ENCODE data around the gene RAP1GDS1. TPM values are rescaled to one million over a fixed set of nuclear protein-coding genes. Genes with fewer than 3 reads are reported as not detected.
"Not testable (repeated sequence)": the region's sequence is repeated elsewhere in the genome, so short reads cannot be mapped to it uniquely, and the experiment has no call there.

The RAP1GDS1 gene
- polyA plus RNA-seq, 1 of the 3 experiments (the other 2 are of a cell fraction), result 25.6 TPM

- H2AFZ ChIP-seq (ENCODE audit: low read depth); H4K20me1 ChIP-seq (ENCODE audit: insufficient read depth); H3K79me2 ChIP-seq (ENCODE audit: insufficient read depth); DNase-seq; POLR2A ChIA-PET; H3K4me2 ChIP-seq; H3K27ac ChIP-seq (ENCODE audit: low read depth in 2 of 2, low read length in 1 of 2); H3K9me3 ChIP-seq; CTCF ChIA-PET; H3K9me2 ChIP-seq; H3K27me3 ChIP-seq (ENCODE audit: insufficient read depth); H3K36me3 ChIP-seq (replicated peaks in 1 of 2; ENCODE audit: control insufficient read depth in 1 of 2, insufficient read depth in 2 of 2, low read length in 1 of 2); H3K4me3 ChIP-seq (ENCODE audit: low read depth in 2 of 2, low read length in 1 of 2); H3F3A ChIP-seq (replicated peaks; ENCODE audit: insufficient read depth); H3K9ac ChIP-seq; H3K4me1 ChIP-seq (ENCODE audit: control insufficient read depth in 1 of 2, insufficient read depth in 2 of 2, low read depth in 1 of 2, low read length in 1 of 2): not testable (repeated sequence)
- WGBS (ENCODE audit: low lambda C conversion rate), result 90% methylated on average over 9 of the region's 9 CpGs
Observed at GRCh38 chr4:98457422-98457821, 196.2 kb downstream of the RAP1GDS1 start.

- H3K27me3 ChIP-seq (ENCODE audit: insufficient read depth); H3F3A ChIP-seq (replicated peaks; ENCODE audit: insufficient read depth); H3K9me3 ChIP-seq; DNase-seq; H3K79me2 ChIP-seq (ENCODE audit: insufficient read depth); POLR2A ChIA-PET; H3K4me2 ChIP-seq; H3K4me3 ChIP-seq (ENCODE audit: low read depth in 2 of 2, low read length in 1 of 2); CTCF ChIA-PET; H3K4me1 ChIP-seq (ENCODE audit: control insufficient read depth in 1 of 2, insufficient read depth in 2 of 2, low read depth in 1 of 2, low read length in 1 of 2); H3K9ac ChIP-seq; H4K20me1 ChIP-seq (ENCODE audit: insufficient read depth); H3K9me2 ChIP-seq; H2AFZ ChIP-seq (ENCODE audit: low read depth); H3K36me3 ChIP-seq (replicated peaks in 1 of 2; ENCODE audit: control insufficient read depth in 1 of 2, insufficient read depth in 2 of 2, low read length in 1 of 2); H3K27ac ChIP-seq (ENCODE audit: low read depth in 2 of 2, low read length in 1 of 2): not testable (repeated sequence)
- WGBS (ENCODE audit: low lambda C conversion rate), result 100% methylated on average over 2 of the region's 2 CpGs
Observed at GRCh38 chr4:98461121-98461865, 200.1 kb downstream of the RAP1GDS1 start.

GRCh38 chr4:98462487-98462886 lies 201.3 kb downstream of the RAP1GDS1 start:
- Histone ChIP-seq H3K27me3 (ENCODE audit: insufficient read depth) (no peaks in the 10 kb centered on the region), H3K4me1 (ENCODE audit: control insufficient read depth in 1 of 2, insufficient read depth in 2 of 2, low read depth in 1 of 2, low read length in 1 of 2) (no peaks in the 10 kb centered on the region; a peak in 1 of 4 replicates), H3K9me3 (no peaks in the 10 kb centered on the region), H2AFZ (ENCODE audit: low read depth) (no peak overlapping the region), H3K9ac (no peak overlapping the region), H3F3A (replicated peaks; ENCODE audit: insufficient read depth) (no peaks in the 10 kb centered on the region), H3K4me3 (ENCODE audit: low read depth in 2 of 2, low read length in 1 of 2) (no peak overlapping the region), H4K20me1 (ENCODE audit: insufficient read depth) (no peaks in the 10 kb centered on the region), H3K27ac (ENCODE audit: low read depth in 2 of 2, low read length in 1 of 2) (no peak overlapping the region), H3K4me2 (no peak overlapping the region), H3K9me2 (no peaks in the 10 kb centered on the region), H3K79me2 (ENCODE audit: insufficient read depth) (no peaks in the 10 kb centered on the region), H3K36me3 (replicated peaks in 1 of 2; ENCODE audit: control insufficient read depth in 1 of 2, insufficient read depth in 2 of 2, low read length in 1 of 2) (no peaks in the 10 kb centered on the region)
- no peak for DNase-seq
- ChIA-PET POLR2A (no interaction called here), CTCF (interaction anchor here (1.3 kb wide), 1 partner anchor 10 kb away, joined by 3 read pairs; no protein-coding TSS in a partner anchor)
- TF ChIP-seq ZBTB33 (IDR thresholded peaks at IDR 0.05; ENCODE audit: borderline replicate concordance, low read depth), result no peak
- TF ChIP-seq RXRA (IDR thresholded peaks at IDR 0.05; ENCODE audit: borderline replicate concordance, low read depth), result no peak
- TF ChIP-seq FOXM1 (IDR thresholded peaks at IDR 0.05; ENCODE audit: low read depth), result no peak
- no peak for TF ChIP-seq RFX5 (IDR thresholded peaks at IDR 0.05; ENCODE audit: low read length)
- no peak for TF ChIP-seq IRF3 (IDR thresholded peaks at IDR 0.05; ENCODE audit: low read depth, low read length)
- TF ChIP-seq SIN3A (IDR thresholded peaks at IDR 0.05; ENCODE audit: borderline replicate concordance, low read depth, low read length), result no peak
- TF ChIP-seq ELF1 (IDR thresholded peaks at IDR 0.05), result no peak
- TF ChIP-seq RAD21 (IDR thresholded peaks at IDR 0.05; ENCODE audit: low read length), result no peak
- no peak for TF ChIP-seq JUND (IDR thresholded peaks at IDR 0.05)
- no peak for TF ChIP-seq USF1 (IDR thresholded peaks at IDR 0.05; ENCODE audit: borderline replicate concordance, low read depth)
- TF ChIP-seq REST (IDR thresholded peaks at IDR 0.05; ENCODE audit: low read depth, low read length), result no peak
